NCI-H146 (cell line): ENCODE measurements around the gene IFITM10.

Source experiments
- DNase-seq: peaks from one replicate; lab custom pipeline; 2025; lab: John Stamatoyannopoulos, UW

IFITM10 gene

DNA sequence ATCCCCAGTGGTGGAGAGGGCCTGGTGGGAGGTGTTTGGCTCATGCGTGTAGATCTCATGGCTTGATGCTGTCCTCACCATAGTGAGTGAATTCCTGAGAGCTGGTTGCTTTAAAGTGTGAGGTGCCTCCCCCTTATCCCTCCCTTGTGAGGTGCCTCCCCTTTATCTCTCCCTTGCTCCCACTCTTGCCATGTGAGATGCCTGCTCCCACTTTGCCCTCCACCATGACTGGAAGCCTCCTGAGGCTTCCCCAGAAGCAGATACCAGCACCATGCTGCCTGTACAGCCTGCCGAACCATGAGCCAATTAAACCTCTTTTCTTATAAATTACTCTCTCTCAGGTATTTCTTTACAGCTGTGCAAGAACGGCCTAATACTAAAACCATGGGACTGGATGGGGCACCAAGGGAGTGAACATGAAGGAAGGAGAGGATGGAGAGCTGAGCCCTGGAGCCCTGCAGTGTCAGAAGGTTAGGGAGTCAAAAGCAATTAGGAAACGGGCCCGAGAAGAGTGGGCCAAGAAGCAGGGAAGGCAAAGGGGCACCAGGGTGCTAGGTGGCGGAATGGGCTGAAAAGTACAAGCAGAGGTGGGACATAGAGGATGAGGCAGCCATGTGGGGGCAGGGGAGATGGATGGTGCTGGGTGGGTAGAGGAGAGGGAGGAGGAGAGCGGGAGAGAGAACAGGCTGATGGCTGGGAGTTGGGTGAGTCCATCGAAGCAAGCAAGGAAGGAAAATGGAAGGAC, 9.4 kb downstream of the IFITM10 start:
- DNase-seq, result no peak

DNA sequence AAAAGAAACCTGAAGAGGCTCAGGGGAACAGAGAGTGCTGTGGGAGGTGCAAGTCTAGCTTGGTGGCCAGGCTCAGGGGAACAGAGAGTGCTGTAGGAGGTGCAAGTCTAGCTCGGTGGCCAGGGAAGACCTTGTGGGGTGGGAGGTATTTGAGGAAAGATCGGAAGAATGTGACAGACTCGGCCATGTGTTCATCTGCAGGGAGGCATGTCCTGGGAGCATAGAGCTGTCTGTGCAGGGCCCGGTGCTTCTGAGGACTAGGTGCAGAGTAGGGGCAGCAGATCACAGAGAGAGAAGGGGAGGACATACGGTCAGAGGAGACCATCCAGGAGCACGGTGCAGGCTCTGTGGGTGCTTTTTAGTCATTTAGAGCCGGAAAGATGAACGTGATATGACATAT, 10.8 kb downstream of the IFITM10 start:
- no peak for DNase-seq

DNA sequence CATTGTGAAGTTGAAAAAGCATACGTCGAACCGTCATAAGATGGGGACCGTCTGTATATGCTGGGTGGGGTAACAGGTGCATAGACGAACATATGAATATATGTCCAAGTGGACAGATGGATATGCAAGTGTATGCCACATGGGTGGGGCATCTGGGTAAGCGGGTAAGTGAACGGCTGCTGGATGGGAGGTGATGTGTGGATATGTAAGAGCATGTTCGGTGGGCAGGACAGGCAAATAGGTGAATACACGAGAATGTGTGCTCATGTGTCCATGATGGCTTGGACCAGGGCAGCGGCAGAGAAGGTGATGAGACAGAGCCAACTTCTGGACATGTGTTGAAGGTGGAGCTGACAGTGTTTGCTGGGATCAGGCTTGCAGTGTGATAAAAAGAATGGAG, 12.0 kb downstream of the IFITM10 start:
- no peak for DNase-seq

DNA sequence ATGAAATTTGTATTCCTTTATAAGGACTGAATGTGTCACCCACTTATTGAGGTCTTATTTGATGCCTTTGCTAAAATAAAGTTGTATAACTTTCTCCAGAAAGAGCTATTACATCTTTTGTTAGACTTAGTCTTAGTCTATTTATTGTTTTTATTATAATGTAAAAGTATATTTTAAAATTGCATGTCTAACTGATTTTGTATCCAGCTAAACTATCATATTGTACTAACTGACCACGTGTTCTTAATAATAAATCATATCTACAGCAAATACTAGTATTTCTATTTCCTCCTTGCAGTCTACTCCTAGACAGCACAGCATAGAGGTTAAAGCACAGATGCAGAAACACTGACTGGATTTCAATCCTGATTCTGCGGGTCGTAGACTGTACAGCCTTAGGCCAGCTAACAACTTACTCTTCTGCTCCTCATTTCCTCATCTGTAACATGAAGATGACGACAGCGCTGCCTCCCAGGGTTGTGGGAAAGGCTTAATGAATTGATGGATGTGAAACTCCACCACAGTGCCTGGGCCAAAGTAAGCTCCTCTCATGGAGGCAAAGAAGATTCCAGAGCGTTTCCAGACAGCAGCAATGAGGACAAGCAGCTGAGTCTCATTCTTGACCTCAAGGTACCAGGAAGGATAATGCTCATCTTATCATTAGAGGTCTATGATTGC, 13.2 kb downstream of the IFITM10 start:
- no peak for DNase-seq

DNA sequence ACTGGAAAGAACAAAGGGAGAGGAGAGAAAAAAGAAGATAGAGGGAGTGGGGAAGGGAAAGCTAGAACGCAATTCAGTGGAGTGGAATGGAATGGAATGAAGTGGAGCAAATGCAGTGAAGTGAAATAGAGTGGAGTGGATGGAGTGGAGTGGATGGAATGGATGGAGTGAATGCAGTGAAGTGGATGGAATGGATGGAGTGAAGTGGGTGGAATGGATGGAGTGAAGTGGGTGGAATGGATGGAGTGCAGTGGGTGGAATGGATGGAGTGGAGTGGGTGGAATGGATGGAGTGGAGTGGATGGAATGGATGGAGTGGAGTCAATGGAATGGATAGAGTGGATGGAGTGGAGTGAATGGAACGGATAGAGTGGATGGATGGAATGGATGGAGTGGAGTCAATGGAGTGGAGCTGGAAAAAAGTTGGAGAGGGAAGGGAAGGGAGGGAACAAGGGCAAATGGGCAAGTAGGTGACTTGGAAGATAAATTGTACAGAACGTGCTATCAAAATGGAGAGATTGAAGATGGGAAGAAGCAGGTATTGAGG, 13.9 kb downstream of the IFITM10 start:
- DNase-seq, result no peak

DNA sequence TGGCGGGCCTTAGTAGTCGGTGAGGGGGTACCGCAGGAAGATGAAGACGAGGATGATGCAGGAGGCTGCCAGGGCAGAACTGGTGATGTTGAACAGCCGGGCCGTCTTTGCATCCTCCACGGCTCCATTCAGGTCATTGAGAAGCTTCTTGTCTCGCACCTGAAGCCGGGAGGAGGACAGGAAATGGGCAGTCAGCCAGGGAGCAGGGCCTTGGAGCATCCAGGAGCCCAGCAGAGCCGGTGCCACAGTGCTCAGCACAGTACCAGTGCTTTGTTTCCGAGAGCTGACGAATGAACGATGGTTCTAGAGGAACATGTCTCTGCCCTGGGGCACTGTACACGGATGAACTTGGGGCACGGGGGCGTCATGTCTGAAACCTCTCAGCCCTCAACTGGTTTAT, 15.1 kb downstream of the IFITM10 start:
- DNase-seq, result no peak

DNA sequence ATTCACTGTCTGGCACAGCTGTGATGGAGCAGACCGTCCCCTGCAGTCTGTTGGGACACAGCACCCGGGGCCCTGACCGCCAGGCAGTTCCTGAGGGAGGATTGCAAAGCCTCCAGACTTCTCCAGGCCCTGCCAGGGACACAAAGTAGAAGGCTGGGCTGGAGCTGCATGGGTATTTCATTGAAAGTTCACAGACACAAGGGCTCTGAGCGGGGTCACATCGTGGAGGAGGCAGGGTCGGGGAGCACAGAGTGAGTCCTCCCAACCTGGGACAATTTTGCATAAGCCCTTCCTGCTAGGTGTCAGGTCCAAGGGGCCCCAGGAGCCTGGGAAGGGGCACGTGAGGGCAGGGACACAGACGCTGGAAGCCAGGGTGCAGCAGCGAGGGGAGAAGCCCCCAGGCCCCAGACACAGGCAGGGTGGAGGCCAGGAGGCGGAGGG, 15.7 kb downstream of the IFITM10 start:
- DNase-seq, result no peak

DNA sequence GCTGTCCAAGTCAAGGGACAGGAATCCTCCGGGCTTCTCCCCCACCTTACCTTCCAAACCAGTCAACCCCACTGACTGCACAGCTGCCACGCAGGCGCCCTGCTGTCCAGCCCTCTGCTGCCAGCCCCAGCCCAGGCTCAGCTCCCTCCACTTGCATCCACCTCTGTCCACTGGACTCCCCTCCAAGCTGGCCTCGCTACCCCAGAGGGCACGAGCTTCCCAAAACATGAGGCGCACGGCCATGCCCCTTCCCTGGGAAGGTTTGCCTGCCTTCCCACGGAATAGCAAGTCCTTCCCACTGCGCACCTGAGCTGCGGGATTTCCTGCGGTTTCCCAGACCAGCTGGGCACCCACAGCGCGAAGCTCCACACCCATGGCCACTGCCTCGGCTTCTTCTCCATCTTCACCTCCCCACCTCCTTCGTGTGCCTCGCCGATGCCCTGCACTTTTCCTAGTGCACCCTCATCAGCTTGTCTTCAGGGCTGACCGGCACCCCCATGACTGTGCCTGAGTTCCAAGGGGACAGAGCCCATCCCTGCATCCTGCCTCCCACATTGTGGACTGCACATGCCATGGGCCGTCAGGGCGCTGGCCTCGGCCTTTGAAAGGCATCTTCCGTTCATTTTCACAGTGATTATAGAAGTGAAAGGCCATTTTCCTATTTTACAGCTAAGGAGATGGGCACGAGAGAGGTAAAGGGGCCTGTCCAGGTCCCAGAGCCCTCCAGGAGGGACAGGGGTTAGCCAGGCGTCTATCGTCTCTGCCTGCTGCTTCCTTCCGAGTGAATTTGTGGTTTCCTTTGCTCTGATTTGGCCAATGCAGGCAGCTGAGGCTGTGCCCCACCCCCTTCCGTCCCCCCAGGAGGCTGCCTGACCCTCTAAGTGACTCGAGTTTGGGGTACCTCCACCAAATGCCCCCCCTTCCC, 16.4 kb downstream of the IFITM10 start:
- DNase-seq, result no peak

DNA sequence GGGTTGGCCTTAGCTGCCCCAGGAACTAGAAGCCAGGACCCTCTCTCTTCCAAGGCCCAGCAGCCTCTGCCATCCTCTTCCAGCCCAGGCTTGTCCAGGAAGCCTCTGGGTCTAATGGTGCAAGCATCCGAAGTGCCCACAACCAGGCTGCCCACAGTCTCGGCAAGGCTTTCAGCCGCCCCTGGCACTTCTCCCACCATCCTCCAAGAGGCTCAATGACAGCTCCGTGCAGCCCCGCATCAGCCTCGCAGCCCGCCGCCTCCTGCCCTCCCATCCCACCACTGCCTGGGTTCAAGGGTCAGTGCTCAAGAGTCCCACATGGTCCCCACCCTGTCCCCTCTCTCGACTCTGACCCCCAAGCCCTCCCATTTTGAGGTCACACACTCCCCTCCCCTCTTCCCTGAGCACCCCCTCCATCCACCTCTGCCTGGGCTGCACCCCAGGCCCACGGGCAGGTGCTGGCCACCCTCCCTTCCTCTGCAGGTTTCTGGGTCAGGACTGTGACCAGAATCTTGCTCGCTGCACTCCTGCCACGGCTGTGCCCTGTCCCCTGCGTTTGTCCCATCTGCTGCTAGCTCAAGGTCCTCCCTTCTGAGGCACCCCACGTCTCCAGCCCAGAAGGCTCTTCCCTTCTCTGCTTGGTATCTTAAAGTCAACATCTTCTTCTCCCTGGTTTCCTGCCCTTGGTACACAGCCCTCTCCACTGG, 17.2 kb downstream of the IFITM10 start:
- no peak for DNase-seq

DNA sequence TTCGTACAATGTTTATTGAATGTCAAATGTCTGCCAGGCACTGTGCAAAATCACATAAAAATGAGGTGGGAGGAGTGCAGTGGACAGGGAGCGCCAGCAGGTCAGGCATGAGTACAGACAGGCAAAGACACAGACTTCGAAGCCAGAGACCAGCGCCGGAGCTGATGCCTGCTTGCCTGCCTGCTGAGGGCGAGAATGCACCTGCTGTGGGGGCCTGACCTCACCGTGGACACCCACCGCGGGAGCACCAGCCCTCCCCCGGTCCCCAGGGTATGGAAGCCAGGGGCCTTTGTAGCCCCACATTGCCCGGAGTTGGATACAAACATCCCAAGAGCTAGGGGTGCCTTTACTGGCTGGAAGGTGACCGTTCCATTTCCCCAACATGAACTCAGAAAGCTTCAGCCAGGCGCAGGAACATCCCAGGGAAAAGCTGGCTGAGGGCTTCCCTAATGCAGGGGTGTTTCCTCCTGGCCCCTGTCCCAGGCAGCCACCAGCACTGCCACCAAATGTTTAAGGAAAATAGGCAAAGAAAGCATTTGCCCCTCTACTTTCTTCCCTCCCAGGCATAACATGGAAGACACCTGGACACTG, 17.9 kb downstream of the IFITM10 start:
- no peak for DNase-seq

DNA sequence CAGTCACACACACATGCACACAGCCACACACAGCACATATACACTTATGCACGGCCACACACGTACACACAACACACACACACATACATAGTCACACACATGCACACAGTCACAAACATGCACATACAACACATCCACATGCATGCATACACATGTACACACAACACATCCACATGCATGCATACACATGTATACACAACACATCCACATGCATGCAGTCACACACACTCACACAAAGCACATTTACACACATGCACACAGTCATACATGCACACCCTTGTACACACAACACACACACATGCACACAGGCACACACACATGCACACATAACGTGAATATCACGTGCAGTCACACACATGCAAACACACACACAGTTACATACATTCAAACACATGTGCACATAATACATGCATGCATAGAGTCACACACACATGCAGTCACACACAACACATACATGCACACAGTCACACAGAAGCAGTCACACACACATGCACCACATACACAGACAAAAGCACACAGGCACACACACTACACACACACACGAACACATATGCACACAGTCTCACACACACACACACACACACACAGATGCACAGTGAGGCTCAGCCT, 18.8 kb downstream of the IFITM10 start:
- no peak for DNase-seq

DNA sequence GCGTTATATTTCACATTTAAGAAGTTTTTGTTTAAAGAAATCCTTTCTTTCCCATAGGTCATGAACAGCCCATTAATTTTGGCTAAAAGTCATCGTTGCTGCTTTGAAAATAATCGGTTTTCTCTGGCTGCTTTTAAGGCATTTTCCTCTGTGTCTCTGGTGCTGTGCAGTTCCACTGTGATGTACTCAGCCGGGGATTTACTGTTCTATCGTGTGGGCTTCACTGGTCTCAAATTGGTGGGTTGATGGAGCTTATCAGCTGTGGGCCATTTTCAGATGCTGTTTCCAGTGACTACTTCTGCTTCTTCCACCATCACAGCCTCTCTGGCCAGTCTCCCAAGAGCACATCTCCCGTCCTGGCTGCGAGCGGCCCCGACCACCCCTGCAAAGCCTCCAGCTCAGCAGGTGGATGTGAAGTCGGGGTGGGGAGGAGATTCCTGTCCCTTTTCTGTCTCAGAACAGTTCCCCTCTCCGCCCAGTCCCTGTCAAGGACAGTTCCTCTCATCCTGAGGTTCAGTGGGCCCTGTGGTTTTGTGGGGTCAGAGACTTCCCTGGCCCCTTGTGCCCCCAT, 20.3 kb downstream of the IFITM10 start:
- DNase-seq, result no peak

DNA sequence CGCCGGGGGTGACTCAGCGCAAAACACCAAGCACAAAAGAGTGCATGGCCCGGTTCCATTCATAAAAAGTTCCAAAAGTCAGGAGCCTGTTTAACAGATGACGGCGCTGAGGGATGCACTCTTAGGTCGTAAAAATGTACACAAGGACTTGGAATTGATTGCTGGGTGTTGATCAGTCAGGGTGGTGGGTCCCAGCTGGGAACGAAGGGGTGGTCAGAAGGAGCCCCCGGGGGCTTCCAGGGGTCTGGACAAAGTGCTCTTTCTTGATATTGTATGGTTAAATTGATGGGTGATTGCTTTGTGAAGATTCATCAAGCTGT, 20.7 kb downstream of the IFITM10 start:
- no peak for DNase-seq

DNA sequence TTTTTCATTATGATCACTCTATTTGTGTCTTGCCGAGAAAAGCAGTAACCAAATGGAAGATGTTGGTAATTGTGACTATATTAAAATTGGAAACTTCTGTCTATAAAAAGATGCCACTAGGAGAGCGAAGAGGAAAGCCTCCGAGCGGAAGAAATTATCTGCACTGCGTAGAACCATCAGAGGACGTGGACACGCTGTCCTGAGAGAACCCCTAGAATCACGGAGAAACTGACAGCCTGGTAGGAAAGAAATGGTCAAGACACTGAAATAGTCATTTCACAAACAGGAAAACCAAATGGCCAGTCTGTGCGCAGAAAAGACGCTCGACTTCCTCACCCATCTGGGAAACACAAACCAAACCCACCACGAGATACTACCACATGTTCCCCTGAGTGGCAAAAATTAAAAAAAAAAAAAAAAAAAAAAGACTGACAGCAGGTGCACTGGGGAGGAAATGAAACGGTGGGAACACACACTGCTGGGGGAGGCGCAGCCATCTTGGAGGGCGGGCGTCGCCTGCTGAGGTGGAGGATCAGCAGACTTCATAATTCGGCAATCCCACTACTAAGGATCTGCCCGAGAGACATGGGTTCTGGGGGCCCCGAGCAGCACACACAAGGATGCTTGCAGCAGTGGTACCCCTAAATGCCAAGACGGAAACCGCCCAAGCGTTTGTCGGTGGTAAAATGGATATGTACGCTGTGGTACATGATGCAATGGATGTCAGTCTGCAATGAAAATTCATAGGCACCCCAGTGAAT, 21.3 kb downstream of the IFITM10 start:
- DNase-seq, result no peak

DNA sequence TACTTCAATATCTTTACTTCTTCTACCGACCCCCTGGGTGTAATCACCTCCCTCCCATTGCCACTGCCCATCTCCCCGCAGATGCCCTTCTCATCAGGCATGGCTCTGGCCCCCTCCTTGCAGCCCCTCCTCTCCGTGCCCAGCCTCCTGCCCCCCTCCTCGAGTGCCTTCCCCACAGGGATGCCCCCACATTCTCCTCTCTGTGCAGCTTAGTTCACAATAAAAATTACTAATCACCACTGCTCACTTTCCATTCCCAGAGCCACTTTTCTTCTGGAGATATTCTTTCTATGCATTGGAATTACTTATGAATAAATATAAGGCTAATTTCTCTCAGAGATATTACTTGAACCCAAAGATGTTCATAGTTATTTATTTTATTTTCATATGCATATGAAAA, 22.1 kb downstream of the IFITM10 start:
- no peak for DNase-seq

DNA sequence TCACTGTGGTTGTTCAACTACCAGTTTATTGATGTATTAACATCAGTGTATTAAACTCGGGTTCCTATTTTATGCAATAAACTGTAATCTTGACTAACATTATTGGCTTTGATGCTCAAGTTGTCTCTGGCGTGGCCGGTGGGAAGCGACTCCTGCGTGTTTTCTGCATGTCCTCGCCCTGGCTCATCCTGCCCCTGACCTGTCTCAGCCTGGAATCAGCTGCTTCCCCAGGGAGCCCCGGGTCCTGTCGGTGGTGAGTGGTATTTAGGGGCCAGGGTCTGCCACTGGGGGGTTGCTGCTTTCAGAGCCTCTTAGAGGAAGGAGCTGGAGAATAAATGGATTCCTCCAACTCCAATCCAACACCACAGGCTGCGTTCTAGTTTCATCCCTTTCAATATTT, 22.5 kb downstream of the IFITM10 start:
- DNase-seq, result no peak

DNA sequence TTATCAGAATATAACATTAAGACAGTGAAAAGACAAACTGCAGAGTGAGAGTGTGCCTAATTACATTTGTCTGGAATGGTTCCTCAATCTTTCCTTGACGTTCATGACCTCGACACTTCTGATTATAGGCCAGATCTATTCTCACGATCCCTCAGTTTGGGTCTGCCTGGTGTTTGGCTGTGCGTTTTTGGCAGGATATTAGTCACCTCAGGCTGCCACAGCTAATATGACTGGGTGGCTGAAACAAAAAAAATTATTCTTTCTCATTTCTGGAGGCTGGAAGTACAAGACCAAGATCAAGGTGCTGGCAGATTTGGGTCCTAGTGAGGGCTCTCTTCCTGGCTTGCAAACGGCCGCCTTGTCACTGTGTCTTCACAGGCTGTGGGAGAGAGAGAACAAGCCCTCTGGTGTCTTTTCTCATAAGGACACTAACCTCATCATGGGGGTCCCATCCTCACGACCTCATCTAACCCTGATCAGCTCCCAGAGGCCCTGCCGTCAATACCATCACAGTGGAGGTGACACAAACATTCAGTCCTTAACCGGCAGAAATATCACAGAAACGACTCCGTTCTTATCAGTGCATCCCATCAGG, 23.2 kb downstream of the IFITM10 start:
- no peak for DNase-seq

DNA sequence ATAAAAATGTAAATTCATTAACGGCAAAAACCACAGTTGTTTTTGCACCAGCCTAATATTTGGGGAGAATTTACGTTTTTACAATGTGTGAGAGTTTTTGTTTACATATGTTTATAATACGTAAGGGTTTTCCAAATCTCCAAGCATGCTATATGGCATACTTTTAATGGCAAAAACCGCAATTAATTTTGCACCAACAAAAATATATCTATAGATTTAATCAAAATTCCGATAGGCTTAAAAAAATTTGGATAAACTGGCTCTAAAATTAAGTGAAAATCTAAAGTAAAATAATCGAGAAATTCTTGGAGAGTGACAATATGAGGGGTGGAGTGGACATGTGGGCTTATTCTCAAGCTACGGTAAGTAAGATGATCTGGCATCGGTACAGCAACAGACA, 30.6 kb downstream of the IFITM10 start:
- no peak for DNase-seq

DNA sequence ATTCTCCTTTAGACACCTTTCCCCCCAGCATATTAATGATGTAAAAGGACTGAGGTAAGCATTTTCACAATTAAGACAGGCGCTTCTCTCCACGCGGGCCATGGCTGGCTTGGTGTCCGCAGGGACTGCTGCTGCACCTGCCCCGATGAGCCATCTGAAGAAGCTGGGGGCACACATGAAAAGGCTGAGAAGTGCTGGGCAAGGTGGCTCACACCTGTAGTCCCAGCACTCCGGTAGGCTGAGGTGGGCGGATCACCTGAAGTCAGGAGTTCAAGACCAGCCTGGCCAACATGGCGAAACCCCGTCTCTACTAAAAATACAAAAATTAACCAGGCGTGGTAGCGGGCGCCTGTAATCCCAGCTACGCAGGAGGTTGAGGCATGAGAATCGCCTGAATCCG, 32.1 kb downstream of the IFITM10 start:
- no peak for DNase-seq

DNA sequence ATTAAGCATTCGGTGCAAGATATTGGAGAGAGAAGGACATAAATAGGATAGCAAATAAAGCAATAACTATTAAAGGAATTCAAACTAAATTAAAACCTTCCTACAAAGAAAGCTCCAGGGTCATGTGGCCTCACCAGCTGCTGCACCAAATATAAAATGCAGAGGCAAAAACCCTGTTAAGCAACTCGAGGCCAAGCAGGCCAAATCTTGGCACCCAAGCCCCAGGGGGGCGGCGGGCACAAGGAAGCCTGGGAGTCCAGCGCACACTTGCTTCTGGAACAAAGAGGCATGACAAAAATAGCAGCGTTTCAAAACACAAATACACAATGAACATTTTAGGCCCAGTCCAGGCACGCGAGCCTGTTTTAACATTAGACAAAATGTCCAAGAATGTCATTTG, 32.6 kb downstream of the IFITM10 start:
- DNase-seq, result no peak
